OCI-LY3 (cell line): ENCODE results near the gene MXI1.

ENCODE experiments used
- CTCF ChIP-seq: fragments of 200-600, 300-600 bp; sonication (generic); IDR thresholded peaks from 2 replicates; pipeline ENCODE4 v1.5.1; 2014; ENCODE audit warnings: antibody characterized with exemption, low read length, low read depth
- EZH2phosphoT487 ChIP-seq: fragments of 200-600 bp; shearing (Covaris generic); IDR thresholded peaks from 2 replicates; pipeline ENCODE4 v1.6.1; 2018; ENCODE audit warnings: antibody characterized with exemption, mixed run types, low read depth

- TF ChIP-seq CTCF (no peak), EZH2phosphoT487 (no peak)
These were observed 38.6 kb upstream of the MXI1 start for GRCh38 chr10:110168601-110169481.
